SIG-M5 treated with dmso at 0.1 percent for 504 hours (cell line): Measurements from ENCODE around the gene MACROD2.

Experiments used
- DNase-seq: peaks from one replicate; lab custom pipeline; 2025; ENCODE audit not compliant: unreplicated experiment; lab: John Stamatoyannopoulos, UW

Gene MACROD2

DNA sequence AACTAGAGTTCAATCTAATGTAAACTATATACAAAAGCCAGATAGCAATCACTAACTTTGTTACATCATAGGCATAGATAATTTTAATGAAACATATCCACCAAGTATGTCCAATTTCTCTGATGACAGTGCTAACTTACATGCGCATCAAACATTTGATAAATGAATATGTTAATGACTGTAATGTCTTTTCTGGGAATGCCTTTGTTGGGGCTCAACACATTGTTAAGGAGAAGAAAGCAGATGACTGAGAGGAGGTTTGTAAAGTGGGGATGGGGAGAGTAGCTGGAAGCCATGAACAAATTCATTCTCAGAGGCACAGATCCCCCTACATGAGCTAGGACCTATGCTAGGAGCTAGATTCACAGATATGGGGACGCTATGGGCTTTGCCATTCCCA, 1627.9 kb downstream of the MACROD2 start:
- DNase-seq: no peak

- DNase-seq: no peak
These were observed 1630.7 kb downstream of the MACROD2 start for GRCh38 chr20:15625981-15626380.

- DNase-seq: no peak
These were observed 1631.8 kb downstream of the MACROD2 start for GRCh38 chr20:15627089-15627488.

DNA sequence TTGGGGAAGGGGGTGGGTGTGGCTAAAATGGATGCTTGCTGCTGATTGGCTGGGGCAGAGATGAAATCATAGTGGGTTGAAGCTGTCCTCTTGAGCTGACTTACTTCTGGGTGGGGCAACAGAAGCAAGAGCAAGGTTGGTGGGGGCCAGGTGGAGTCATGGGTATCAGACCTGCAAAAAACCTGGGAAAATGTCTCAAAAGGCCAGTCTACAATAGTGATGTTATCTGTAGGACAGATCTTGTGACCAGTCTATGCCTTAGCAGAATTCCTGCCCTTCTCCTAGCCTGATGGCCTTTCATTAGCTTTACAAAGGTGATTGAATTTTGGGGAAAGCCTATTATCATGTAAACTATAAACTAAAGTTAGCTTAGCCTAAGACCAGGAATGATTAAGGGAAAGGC, 1632.2 kb downstream of the MACROD2 start:
- no peak for DNase-seq

DNA sequence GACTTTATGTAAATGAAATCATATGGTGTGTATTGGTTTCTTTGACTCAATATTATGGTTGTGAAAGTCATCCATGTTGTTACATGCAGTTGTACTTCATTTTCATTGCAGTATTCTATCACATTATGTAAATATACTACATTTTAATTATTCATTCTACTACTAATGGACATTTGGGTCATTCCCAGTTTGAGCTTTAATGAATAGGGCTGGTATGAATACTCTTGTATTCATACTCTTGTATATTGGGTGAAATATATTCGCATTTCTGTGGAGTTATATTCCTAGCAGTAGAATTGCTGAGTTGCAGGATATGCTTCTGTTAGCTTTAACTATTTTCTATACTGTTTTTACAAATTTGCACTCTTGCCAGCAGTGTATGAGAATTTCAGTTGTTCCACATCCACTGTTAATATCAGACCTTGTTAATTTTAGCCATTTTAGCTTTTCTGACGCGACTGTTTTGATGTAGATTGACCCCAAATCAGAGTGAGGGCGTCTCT, 1633.6 kb downstream of the MACROD2 start:
- no peak for DNase-seq

DNA sequence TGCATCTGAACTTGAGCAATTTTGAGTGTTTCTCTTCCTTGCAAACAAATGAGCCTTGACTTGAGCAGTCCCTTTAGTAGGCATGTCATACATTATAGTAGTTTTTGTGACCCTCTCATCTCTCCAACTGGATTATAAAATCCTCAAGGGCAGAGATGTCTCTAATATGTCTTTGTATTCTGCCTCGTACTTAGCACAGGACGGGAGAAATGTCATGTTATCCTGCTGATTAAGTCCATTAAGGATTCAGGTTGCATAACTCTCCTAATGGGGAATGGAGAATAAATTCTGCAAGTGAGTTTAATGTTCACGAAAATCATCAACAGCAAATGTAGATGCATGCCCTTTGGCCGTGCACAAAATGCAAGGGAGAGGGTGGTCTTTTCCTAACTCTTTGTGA, 1635.0 kb downstream of the MACROD2 start:
- DNase-seq: no peak

- no peak for DNase-seq
These were observed 1637.4 kb downstream of the MACROD2 start for GRCh38 chr20:15632680-15633079.

GRCh38 chr20:15634102-15634501, 1638.8 kb downstream of the MACROD2 start:
- no peak for DNase-seq

GRCh38 chr20:15637546-15637945, 1642.2 kb downstream of the MACROD2 start:
- DNase-seq: no peak

DNA sequence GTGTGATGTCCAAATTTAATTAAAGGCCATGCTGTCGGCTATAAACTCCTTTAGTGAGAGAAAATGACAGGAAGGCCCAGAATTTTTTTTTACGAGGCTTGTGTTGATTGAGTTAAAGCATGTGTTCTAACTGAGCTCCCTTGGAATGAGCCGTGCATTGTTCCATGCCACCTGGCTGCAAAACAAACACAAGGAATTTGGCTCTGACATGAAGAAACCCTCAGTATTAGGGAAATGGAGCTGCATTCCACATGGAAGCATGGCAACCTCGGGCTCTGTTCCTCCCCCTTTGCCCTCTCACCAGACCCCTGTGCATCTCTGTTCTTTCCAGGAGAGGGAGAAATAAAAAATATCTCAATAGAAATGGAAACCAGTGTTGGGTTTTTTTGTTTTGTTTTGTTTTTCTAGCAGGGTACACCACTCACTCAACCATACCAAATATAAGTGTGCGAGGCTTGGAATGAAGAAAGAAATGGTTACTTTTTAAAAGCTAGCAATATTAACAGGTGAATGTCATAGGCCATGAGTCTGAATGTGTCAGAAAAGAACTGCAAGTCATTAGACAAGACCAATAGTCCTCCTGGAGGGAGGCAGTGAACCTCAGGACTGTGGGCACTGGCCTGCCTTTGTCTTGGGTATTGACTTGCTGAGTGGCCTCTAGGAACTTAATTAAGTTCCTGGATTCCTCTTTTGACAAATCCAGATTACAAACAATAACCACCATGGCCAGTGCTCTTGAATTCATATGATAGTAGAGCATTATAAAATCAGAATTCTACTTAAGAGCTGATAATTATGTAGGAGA, 1642.8 kb downstream of the MACROD2 start:
- no peak for DNase-seq

- DNase-seq: no peak
These were observed 1643.5 kb downstream of the MACROD2 start for GRCh38 chr20:15638816-15639215.

DNA sequence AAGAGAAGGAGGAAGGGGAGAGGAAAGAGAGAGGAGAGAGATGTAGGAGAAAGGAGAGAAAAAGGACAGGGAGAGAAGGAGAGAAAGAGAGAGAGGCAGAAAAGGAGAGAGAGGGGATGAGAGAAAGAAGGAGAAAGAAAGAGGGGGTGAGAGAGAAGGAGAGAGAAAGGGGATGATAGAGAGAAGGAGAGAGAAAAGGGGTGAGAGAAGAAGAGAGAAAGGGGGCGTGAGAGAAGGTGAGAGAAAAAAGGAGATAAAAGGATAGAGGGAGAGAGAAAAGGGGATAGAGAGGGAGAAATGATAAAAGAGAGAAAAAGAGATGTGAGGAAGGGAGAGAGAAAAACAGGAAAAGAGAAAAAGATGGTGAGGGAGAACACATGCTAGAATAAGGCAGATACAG, 1644.5 kb downstream of the MACROD2 start:
- DNase-seq: no peak

DNA sequence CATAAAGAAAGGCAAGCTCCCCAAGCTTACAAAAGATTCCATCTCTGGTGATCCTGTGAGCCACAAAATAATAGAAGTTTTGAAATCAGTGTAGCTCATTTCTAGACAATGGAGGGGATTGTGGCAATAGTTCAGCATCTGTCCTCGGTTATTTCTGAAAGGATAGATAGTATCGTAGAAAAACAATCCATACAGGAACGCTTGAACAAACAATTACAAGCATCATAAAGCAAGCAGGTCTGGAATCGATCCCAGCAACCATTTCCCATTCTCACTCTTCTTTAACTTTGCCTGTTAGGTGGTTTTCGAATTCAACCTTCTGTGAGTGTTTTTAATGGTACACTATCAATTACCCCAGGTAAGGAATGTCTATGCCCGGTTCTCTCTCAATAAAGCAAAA, 1646.8 kb downstream of the MACROD2 start:
- no peak for DNase-seq

DNA sequence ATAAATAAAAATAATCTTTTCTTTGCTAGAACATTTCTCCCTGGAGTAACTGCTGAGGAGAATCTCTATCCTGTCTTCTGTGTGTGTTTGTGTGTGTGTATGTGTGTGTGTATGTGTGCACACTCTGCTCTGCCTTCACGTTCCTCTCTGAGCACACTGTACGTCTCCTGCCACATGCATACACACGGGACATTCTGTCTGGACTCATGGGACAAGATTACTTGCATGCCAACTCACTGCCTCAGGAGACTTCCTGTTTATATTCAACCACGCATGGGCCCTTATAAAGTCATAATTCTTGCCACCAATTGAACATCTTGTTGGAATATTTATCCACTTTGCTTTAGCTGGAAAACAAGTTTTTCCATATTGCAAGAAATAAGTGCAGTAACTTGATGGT, 1647.4 kb downstream of the MACROD2 start:
- no peak for DNase-seq

DNA sequence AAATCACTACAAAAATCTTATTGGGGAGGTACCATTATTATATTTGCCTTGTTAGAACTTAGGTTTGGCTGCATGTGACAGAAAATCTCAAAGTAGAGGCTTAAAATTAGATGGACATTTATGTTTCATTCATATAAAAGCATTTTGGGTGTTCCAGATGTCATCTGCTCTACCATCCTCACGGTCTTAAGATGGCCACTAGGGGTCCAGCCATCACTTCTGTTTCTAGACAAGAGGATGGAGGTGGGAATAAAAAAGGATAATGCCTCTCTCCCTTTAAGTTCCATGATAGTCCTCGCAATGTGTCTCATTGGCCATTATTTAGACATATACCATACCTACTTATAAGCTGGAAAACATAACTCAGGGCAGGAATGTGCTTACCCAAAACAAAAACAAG, 1648.4 kb downstream of the MACROD2 start:
- no peak for DNase-seq

- DNase-seq: no peak
These were observed 1650.5 kb downstream of the MACROD2 start for GRCh38 chr20:15645816-15646215.

- no peak for DNase-seq
These were observed 1658.3 kb downstream of the MACROD2 start for GRCh38 chr20:15653396-15654207.

DNA sequence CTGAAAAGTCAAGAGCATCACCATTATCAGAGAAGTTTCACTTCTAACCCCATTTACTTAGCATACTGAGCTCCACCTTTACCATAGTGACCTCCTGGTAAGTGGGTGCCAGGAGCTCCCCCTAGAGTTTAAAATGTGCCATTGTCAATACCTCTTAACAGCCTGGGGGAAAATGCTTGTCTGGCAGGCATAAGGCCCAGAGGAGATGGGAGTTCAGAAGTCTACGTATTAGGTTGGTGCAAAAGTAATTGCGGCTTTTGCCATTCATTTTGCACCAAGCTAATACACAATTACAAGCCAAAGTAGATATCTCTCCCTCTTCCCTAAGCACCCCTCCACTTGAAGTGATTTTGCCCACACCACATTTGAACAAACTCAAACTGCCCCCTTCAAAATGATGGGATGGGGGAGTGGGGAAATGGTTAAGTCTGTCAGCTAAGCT, 1658.9 kb downstream of the MACROD2 start:
- peak; percentile 78 for DNase-seq

DNA sequence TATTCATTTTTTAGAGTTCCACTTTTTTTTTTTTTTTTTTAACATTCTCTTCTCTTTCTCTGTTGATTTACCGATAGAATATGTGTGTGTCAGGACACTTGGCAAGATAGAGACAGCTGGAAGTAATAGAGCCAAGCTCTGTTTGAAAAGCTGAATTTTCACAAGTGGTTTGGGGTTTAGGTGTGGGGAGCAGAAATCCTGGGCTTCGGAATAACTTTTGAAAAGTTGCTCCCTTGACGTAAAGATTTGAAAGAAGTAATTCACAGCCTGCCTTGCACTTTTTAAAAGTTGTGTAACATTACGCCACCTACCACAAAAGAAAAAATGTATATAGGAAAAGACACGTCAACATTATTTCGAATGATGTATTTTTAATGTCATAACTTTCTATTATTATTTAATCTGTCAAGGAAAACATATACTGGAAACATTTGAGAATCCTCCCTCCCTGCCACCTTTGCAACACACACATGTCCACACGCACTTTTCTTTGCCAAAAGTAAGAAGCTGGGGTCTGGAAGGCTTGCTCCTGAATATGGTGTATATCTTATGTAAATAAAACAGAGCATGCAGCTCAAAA, 1660.1 kb downstream of the MACROD2 start:
- DNase-seq: no peak

- peak; percentile 11 for DNase-seq
These were observed 1660.8 kb downstream of the MACROD2 start for GRCh38 chr20:15656124-15656523.

GRCh38 chr20:15658295-15658694, 1663.0 kb downstream of the MACROD2 start:
- no peak for DNase-seq

DNA sequence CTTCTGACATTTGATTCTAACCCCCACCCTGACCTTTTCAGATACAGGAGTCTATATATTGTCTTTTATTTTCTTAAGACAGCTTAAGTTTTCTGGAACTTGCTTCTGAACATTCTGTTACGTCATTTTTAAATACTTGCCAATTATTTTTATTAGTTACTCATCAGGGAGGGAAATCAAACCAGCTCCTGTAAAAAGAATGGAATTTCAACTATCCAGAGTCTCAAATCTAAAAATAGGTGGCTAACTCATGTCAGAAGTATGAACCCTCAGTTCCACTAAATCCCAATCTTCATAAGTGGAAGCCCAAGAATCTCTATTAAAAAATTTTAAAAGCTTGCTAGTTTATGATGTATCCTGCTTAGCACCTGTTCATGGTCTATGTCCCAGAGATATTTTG, 1677.9 kb downstream of the MACROD2 start:
- DNase-seq: no peak
